ENCODE results near the gene GTF2IRD2.
"Not testable (repeated sequence)": the region's sequence is repeated elsewhere in the genome, so short reads cannot be mapped to it uniquely, and the experiment has no call there.

- TF ChIP-seq, protein P1, sequence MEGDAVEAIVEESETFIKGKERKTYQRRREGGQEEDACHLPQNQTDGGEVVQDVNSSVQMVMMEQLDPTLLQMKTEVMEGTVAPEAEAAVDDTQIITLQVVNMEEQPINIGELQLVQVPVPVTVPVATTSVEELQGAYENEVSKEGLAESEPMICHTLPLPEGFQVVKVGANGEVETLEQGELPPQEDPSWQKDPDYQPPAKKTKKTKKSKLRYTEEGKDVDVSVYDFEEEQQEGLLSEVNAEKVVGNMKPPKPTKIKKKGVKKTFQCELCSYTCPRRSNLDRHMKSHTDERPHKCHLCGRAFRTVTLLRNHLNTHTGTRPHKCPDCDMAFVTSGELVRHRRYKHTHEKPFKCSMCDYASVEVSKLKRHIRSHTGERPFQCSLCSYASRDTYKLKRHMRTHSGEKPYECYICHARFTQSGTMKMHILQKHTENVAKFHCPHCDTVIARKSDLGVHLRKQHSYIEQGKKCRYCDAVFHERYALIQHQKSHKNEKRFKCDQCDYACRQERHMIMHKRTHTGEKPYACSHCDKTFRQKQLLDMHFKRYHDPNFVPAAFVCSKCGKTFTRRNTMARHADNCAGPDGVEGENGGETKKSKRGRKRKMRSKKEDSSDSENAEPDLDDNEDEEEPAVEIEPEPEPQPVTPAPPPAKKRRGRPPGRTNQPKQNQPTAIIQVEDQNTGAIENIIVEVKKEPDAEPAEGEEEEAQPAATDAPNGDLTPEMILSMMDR (IDR thresholded peaks at IDR 0.05; ENCODE audit: insufficient read depth, low read depth, low read length), result not testable (repeated sequence)
- TF ChIP-seq EZH2 (IDR thresholded peaks at IDR 0.05; ENCODE audit: insufficient read depth, low read length), result not testable (repeated sequence)
These were observed 86.0 kb downstream of the GTF2IRD2 start for GRCh38 chr7:74765205-74765918.

Measured in astrocyte (in vitro differentiated cells and primary cell).